Type B pancreatic cell (in vitro differentiated cells): ENCODE measurements around the gene PACC1. TPM values are rescaled to one million over a fixed set of nuclear protein-coding genes. Genes with fewer than 3 reads are reported as not detected.

Source experiments
- DNase-seq: peaks from one replicate; pipeline ENCODE4 v3.0.0; 2021; ENCODE audit warnings: mixed read lengths; ENCODE audit not compliant: unreplicated experiment; ENCODE audit errors: extremely low spot score
- H3K27ac Mint-ChIP-seq: 2 replicates; pipeline ENCODE4 v1.8.0; 2021; ENCODE audit warnings: mild to moderate bottlenecking, mixed read lengths
- H3K27me3 Mint-ChIP-seq: 2 replicates; pipeline ENCODE4 v1.8.0; 2021; ENCODE audit warnings: mixed read lengths
- H3K36me3 Mint-ChIP-seq: 2 replicates; pipeline ENCODE4 v1.8.0; 2021; ENCODE audit warnings: mixed read lengths
- H3K4me1 Mint-ChIP-seq: one replicate; pipeline ENCODE4 v1.8.0; 2021; ENCODE audit warnings: mixed read lengths; ENCODE audit not compliant: unreplicated experiment
- H3K4me3 Mint-ChIP-seq: 2 replicates; pipeline ENCODE4 v1.8.0; 2021; ENCODE audit warnings: mild to moderate bottlenecking, mixed read lengths
- H3K9me3 Mint-ChIP-seq: 2 replicates; pipeline ENCODE4 v1.8.0; 2021; ENCODE audit warnings: mixed read lengths
- CTCF ChIP-seq: fragments of 200-600 bp; sonication (generic); conservative IDR thresholded peaks from 2 replicates; pipeline ENCODE4 v1.5.0; 2021; ENCODE audit warnings: antibody characterized with exemption, mild to moderate bottlenecking
- total RNA-seq: library from RNA; stranded (reverse); gene quantifications from 2 replicates; pipeline ENCODE4 v1.2.1, GENCODE V29; 2021; ENCODE audit warnings: low replicate concordance

Gene PACC1
- total RNA-seq, 1 donor from 2014 or later = 20.4 TPM

GRCh38 chr1:212359794-212360479 is 54.7 kb downstream of the PACC1 start:
- Mint-ChIP-seq H3K36me3 (peaks cover 21% of the 10 kb centered on the region), H3K4me3 (no peak overlapping the region), H3K9me3 (no peaks in the 10 kb centered on the region), H3K27ac (peak overlapping the region; percentile 0), H3K27me3 (no peaks in the 10 kb centered on the region), H3K4me1 (no peaks in the 10 kb centered on the region)
- no peak for DNase-seq
- no peak for TF ChIP-seq CTCF

- no peaks in the 10 kb centered on the region for H3K4me1 Mint-ChIP-seq
- H3K27me3 Mint-ChIP-seq = no peaks in the 10 kb centered on the region
- TF ChIP-seq CTCF = no peak
- H3K4me3 Mint-ChIP-seq = no peak overlapping the region
- H3K9me3 Mint-ChIP-seq = no peaks in the 10 kb centered on the region
- no peak for DNase-seq
- peaks cover 19% of the 10 kb centered on the region for H3K36me3 Mint-ChIP-seq
- H3K27ac Mint-ChIP-seq = no peak overlapping the region
Measured at GRCh38 chr1:212355230-212355969, 59.3 kb downstream of the PACC1 start.

- TF ChIP-seq CTCF = no peak
- no peak for DNase-seq
- Mint-ChIP-seq H3K36me3 (peaks cover 15% of the 10 kb centered on the region), H3K27ac (no peak overlapping the region), H3K4me3 (no peak overlapping the region), H3K27me3 (no peaks in the 10 kb centered on the region), H3K9me3 (no peaks in the 10 kb centered on the region), H3K4me1 (no peaks in the 10 kb centered on the region)
Measured at GRCh38 chr1:212354464-212354863, 60.2 kb downstream of the PACC1 start.

GRCh38 chr1:212353181-212353580 is 61.5 kb downstream of the PACC1 start:
- no peak for DNase-seq
- Mint-ChIP-seq H3K4me3 (no peak overlapping the region), H3K4me1 (no peaks in the 10 kb centered on the region), H3K27ac (no peak overlapping the region), H3K27me3 (no peaks in the 10 kb centered on the region), H3K36me3 (peaks cover 12% of the 10 kb centered on the region), H3K9me3 (no peaks in the 10 kb centered on the region)
- TF ChIP-seq CTCF = no peak

- Mint-ChIP-seq H3K9me3 (no peaks in the 10 kb centered on the region), H3K4me1 (no peaks in the 10 kb centered on the region), H3K36me3 (peaks cover 10% of the 10 kb centered on the region), H3K4me3 (no peak overlapping the region), H3K27ac (no peak overlapping the region), H3K27me3 (no peaks in the 10 kb centered on the region)
- DNase-seq = no peak
- TF ChIP-seq CTCF = no peak
Measured at GRCh38 chr1:212351588-212352362, 62.9 kb downstream of the PACC1 start.
